Measurements from ENCODE around the gene ST8SIA2. TPM values are rescaled to one million over a fixed set of nuclear protein-coding genes. Genes with fewer than 3 reads are reported as not detected.

The ST8SIA2 gene
- total RNA-seq, 2 donors from 2014 or later = not detected

GRCh38 chr15:92405942-92406341 lies 12.3 kb downstream of the ST8SIA2 start:
- ATAC-seq (replicated peaks in 1 of 2) (no peak), DNase-seq (no peak)
- H3K27ac Mint-ChIP-seq = no peak overlapping the region
- H3K4me1 Mint-ChIP-seq (ENCODE audit: low read depth) = no peaks in the 10 kb centered on the region
- H3K4me3 Mint-ChIP-seq = no peak overlapping the region
- no peaks in the 10 kb centered on the region for H3K9me3 Mint-ChIP-seq
- peaks cover 10% of the 10 kb centered on the region for H3K27me3 Mint-ChIP-seq (ENCODE audit: low read depth)
- H3K36me3 Mint-ChIP-seq (ENCODE audit: insufficient read depth in 2 of 2) = no peaks in the 10 kb centered on the region

- H3K4me3 Mint-ChIP-seq = no peak overlapping the region
- H3K27me3 Mint-ChIP-seq (ENCODE audit: low read depth) = peaks cover 15% of the 10 kb centered on the region
- H3K36me3 Mint-ChIP-seq (ENCODE audit: insufficient read depth in 2 of 2) = no peaks in the 10 kb centered on the region
- DNase-seq (no peak), ATAC-seq (replicated peaks in 1 of 2) (no peak)
- no peak overlapping the region for H3K27ac Mint-ChIP-seq
- no peaks in the 10 kb centered on the region for H3K4me1 Mint-ChIP-seq (ENCODE audit: low read depth)
- H3K9me3 Mint-ChIP-seq = no peaks in the 10 kb centered on the region
Observed at GRCh38 chr15:92407321-92407720, 13.6 kb downstream of the ST8SIA2 start.

GRCh38 chr15:92407916-92408315 lies 14.2 kb downstream of the ST8SIA2 start:
- Mint-ChIP-seq H3K27ac (no peak overlapping the region), H3K27me3 (ENCODE audit: low read depth) (peaks cover 11% of the 10 kb centered on the region), H3K9me3 (no peaks in the 10 kb centered on the region), H3K4me1 (ENCODE audit: low read depth) (no peaks in the 10 kb centered on the region), H3K4me3 (no peak overlapping the region), H3K36me3 (ENCODE audit: insufficient read depth in 2 of 2) (no peaks in the 10 kb centered on the region)
- ATAC-seq (replicated peaks in 1 of 2) = no peak
- DNase-seq = no peak

- Mint-ChIP-seq H3K27me3 (ENCODE audit: low read depth) (peaks cover 11% of the 10 kb centered on the region), H3K36me3 (ENCODE audit: insufficient read depth in 2 of 2) (no peaks in the 10 kb centered on the region), H3K27ac (no peak overlapping the region), H3K4me3 (no peak overlapping the region), H3K4me1 (ENCODE audit: low read depth) (no peaks in the 10 kb centered on the region), H3K9me3 (no peaks in the 10 kb centered on the region)
- no peak for ATAC-seq (replicated peaks in 1 of 2)
- no peak for DNase-seq
Observed at GRCh38 chr15:92409006-92409405, 15.3 kb downstream of the ST8SIA2 start.

GRCh38 chr15:92409521-92409920 lies 15.8 kb downstream of the ST8SIA2 start:
- ATAC-seq (replicated peaks in 1 of 2) (no peak), DNase-seq (no peak)
- Mint-ChIP-seq H3K4me1 (ENCODE audit: low read depth) (no peaks in the 10 kb centered on the region), H3K4me3 (no peak overlapping the region), H3K27me3 (ENCODE audit: low read depth) (peaks cover 11% of the 10 kb centered on the region), H3K27ac (no peak overlapping the region), H3K9me3 (no peaks in the 10 kb centered on the region), H3K36me3 (ENCODE audit: insufficient read depth in 2 of 2) (no peaks in the 10 kb centered on the region)

- Mint-ChIP-seq H3K4me3 (no peak overlapping the region), H3K27ac (no peak overlapping the region), H3K36me3 (ENCODE audit: insufficient read depth in 2 of 2) (no peaks in the 10 kb centered on the region), H3K27me3 (ENCODE audit: low read depth) (peaks cover 11% of the 10 kb centered on the region), H3K9me3 (no peaks in the 10 kb centered on the region), H3K4me1 (ENCODE audit: low read depth) (no peaks in the 10 kb centered on the region)
- no peak for ATAC-seq (replicated peaks in 1 of 2)
- DNase-seq = no peak
Observed at GRCh38 chr15:92410537-92410936, 16.9 kb downstream of the ST8SIA2 start.

- no peaks in the 10 kb centered on the region for H3K36me3 Mint-ChIP-seq (ENCODE audit: insufficient read depth in 2 of 2)
- H3K27ac Mint-ChIP-seq = no peak overlapping the region
- H3K4me3 Mint-ChIP-seq = no peak overlapping the region
- DNase-seq = no peak
- H3K9me3 Mint-ChIP-seq = no peaks in the 10 kb centered on the region
- H3K4me1 Mint-ChIP-seq (ENCODE audit: low read depth) = no peaks in the 10 kb centered on the region
- H3K27me3 Mint-ChIP-seq (ENCODE audit: low read depth) = peaks cover 11% of the 10 kb centered on the region
- no peak for ATAC-seq (replicated peaks in 1 of 2)
Observed at GRCh38 chr15:92411256-92411655, 17.6 kb downstream of the ST8SIA2 start.

GRCh38 chr15:92413510-92413909 lies 19.8 kb downstream of the ST8SIA2 start:
- Mint-ChIP-seq H3K27me3 (ENCODE audit: low read depth) (peaks cover 7% of the 10 kb centered on the region), H3K4me1 (ENCODE audit: low read depth) (no peaks in the 10 kb centered on the region), H3K9me3 (no peaks in the 10 kb centered on the region)

GRCh38 chr15:92415639-92416297 lies 22.1 kb downstream of the ST8SIA2 start:
- H3K4me3 Mint-ChIP-seq = no peak overlapping the region
- H3K27ac Mint-ChIP-seq = no peak overlapping the region
- DNase-seq (no peak), ATAC-seq (replicated peaks in 1 of 2) (no peak)
- peaks cover 7% of the 10 kb centered on the region for H3K27me3 Mint-ChIP-seq (ENCODE audit: low read depth)
- no peaks in the 10 kb centered on the region for H3K9me3 Mint-ChIP-seq
- H3K4me1 Mint-ChIP-seq (ENCODE audit: low read depth) = no peaks in the 10 kb centered on the region
- no peaks in the 10 kb centered on the region for H3K36me3 Mint-ChIP-seq (ENCODE audit: insufficient read depth in 2 of 2)

More at GRCh38 chr15:92413510-92413909, 19.8 kb downstream of the ST8SIA2 start:
- no peaks in the 10 kb centered on the region for H3K36me3 Mint-ChIP-seq (ENCODE audit: insufficient read depth in 2 of 2)
- H3K4me3 Mint-ChIP-seq = no peak overlapping the region
- no peak overlapping the region for H3K27ac Mint-ChIP-seq
- DNase-seq (no peak), ATAC-seq (replicated peaks in 1 of 2) (no peak)

- DNase-seq = no peak
- H3K36me3 Mint-ChIP-seq (ENCODE audit: insufficient read depth in 2 of 2) = no peaks in the 10 kb centered on the region
- H3K4me1 Mint-ChIP-seq (ENCODE audit: low read depth) = no peaks in the 10 kb centered on the region
- H3K9me3 Mint-ChIP-seq = no peaks in the 10 kb centered on the region
- H3K27me3 Mint-ChIP-seq (ENCODE audit: low read depth) = no peaks in the 10 kb centered on the region
- no peak for ATAC-seq (replicated peaks in 1 of 2)
- no peak overlapping the region for H3K4me3 Mint-ChIP-seq
- no peak overlapping the region for H3K27ac Mint-ChIP-seq
Observed at GRCh38 chr15:92416557-92416956, 22.9 kb downstream of the ST8SIA2 start.

GRCh38 chr15:92417716-92418115 lies 24.0 kb downstream of the ST8SIA2 start:
- Mint-ChIP-seq H3K36me3 (ENCODE audit: insufficient read depth in 2 of 2) (no peaks in the 10 kb centered on the region), H3K4me3 (no peak overlapping the region), H3K9me3 (no peaks in the 10 kb centered on the region), H3K4me1 (ENCODE audit: low read depth) (no peaks in the 10 kb centered on the region), H3K27ac (no peak overlapping the region), H3K27me3 (ENCODE audit: low read depth) (no peaks in the 10 kb centered on the region)
- no peak for DNase-seq
- no peak for ATAC-seq (replicated peaks in 1 of 2)

GRCh38 chr15:92418864-92419263 lies 25.2 kb downstream of the ST8SIA2 start:
- Mint-ChIP-seq H3K27ac (no peak overlapping the region), H3K4me3 (no peak overlapping the region)

GRCh38 chr15:92421976-92422375 lies 28.3 kb downstream of the ST8SIA2 start:
- Mint-ChIP-seq H3K27me3 (ENCODE audit: low read depth) (peaks cover 17% of the 10 kb centered on the region), H3K4me3 (no peak overlapping the region), H3K4me1 (ENCODE audit: low read depth) (no peaks in the 10 kb centered on the region), H3K27ac (no peak overlapping the region), H3K9me3 (no peaks in the 10 kb centered on the region), H3K36me3 (ENCODE audit: insufficient read depth in 2 of 2) (no peaks in the 10 kb centered on the region)
- DNase-seq (no peak), ATAC-seq (replicated peaks in 1 of 2) (no peak)

More at GRCh38 chr15:92418864-92419263, 25.2 kb downstream of the ST8SIA2 start:
- ATAC-seq (replicated peaks in 1 of 2) (no peak), DNase-seq (no peak)
- no peaks in the 10 kb centered on the region for H3K4me1 Mint-ChIP-seq (ENCODE audit: low read depth)
- no peaks in the 10 kb centered on the region for H3K27me3 Mint-ChIP-seq (ENCODE audit: low read depth)
- no peaks in the 10 kb centered on the region for H3K36me3 Mint-ChIP-seq (ENCODE audit: insufficient read depth in 2 of 2)
- H3K9me3 Mint-ChIP-seq = no peaks in the 10 kb centered on the region

- ATAC-seq (replicated peaks in 1 of 2) = no peak
- H3K27me3 Mint-ChIP-seq (ENCODE audit: low read depth) = peaks cover 21% of the 10 kb centered on the region
- DNase-seq = no peak
- no peaks in the 10 kb centered on the region for H3K36me3 Mint-ChIP-seq (ENCODE audit: insufficient read depth in 2 of 2)
- H3K4me3 Mint-ChIP-seq = no peak overlapping the region
- no peaks in the 10 kb centered on the region for H3K4me1 Mint-ChIP-seq (ENCODE audit: low read depth)
- H3K9me3 Mint-ChIP-seq = no peaks in the 10 kb centered on the region
- no peak overlapping the region for H3K27ac Mint-ChIP-seq
Observed at GRCh38 chr15:92425578-92426225, 32.0 kb downstream of the ST8SIA2 start.

Data from activated T-cell treated with anti-CD3 and anti-CD28 coated beads, Interleukin-2, amount 50 U/mL, for 72 hours (primary cell).